K562 (cell line): ENCODE measurements around the gene ALDH1A3. TPM values are rescaled to one million over a fixed set of nuclear protein-coding genes. Genes with fewer than 3 reads are reported as not detected.

Experiments used
- CEBPG ChIP-seq, 3 experiments: fragments of 200-800 bp in 1 of 3; sonication (Bioruptor generic) in 1 of 3; sonication (generic) in 1 of 3; formaldehyde crosslinking in 1 of 3; IDR thresholded peaks in 2 of 3; conservative IDR thresholded peaks in 1 of 3; 2 replicates each; pipeline versions ENCODE4 v1.6.1 to v1.8.0; 2016 to 2022; ENCODE audit warnings: missing compliant biosample characterization in 2 of 3, missing genetic modification characterization in 2 of 3, mild to moderate bottlenecking in 1 of 3, missing genetic modification reagents in 1 of 3
- CHD4 ChIP-seq: fragments of 200-600 bp; sonication (generic); IDR thresholded peaks from 3 replicates; pipeline ENCODE4 v1.6.1; 2012; ENCODE audit warnings: low read depth, mild to moderate bottlenecking, mixed read lengths, low read length, inconsistent platforms; ENCODE audit not compliant: insufficient read depth, insufficient replicate concordance, poor library complexity, severe bottlenecking
- CTBP1 ChIP-seq: fragments of 450-650 bp; IDR thresholded peaks from 2 replicates; pipeline ENCODE4 v1.6.1; 2016; ENCODE audit warnings: borderline replicate concordance
- ELK3 ChIP-seq: fragments of 450-650 bp; formaldehyde crosslinking; IDR thresholded peaks from 2 replicates; pipeline ENCODE4 v1.4.0; 2020; ENCODE audit warnings: mild to moderate bottlenecking
- HINFP ChIP-seq: fragments of 450-650 bp; conservative IDR thresholded peaks from 2 replicates; pipeline ENCODE4 v1.6.1; 2016; ENCODE audit warnings: missing genetic modification characterization, low read depth, mild to moderate bottlenecking, control low read depth, missing compliant biosample characterization
- HNRNPK ChIP-seq: fragments of 200-400 bp; formaldehyde crosslinking; IDR thresholded peaks from one replicate; pipeline ENCODE4 v1.6.1; 2018; ENCODE audit warnings: mild to moderate bottlenecking, low read depth, low read length; ENCODE audit not compliant: poor library complexity, severe bottlenecking
- L3MBTL2 ChIP-seq: fragments of 450-650 bp; IDR thresholded peaks from 2 replicates; pipeline ENCODE4 v1.6.1; 2016; ENCODE audit warnings: mild to moderate bottlenecking, moderate library complexity
- MTA1 ChIP-seq: fragments of 450-650 bp; IDR thresholded peaks from 2 replicates; pipeline ENCODE4 v1.6.1; 2017; ENCODE audit warnings: borderline replicate concordance
- PBX2 ChIP-seq, 2 experiments: IDR thresholded peaks in 1 of 2; conservative IDR thresholded peaks in 1 of 2; 2 replicates each; pipeline ENCODE4 v1.6.1; 2016; ENCODE audit warnings: low read depth in 2 of 2, mild to moderate bottlenecking in 1 of 2, missing compliant biosample characterization in 1 of 2, missing genetic modification characterization in 1 of 2, moderate library complexity in 1 of 2
- PHF20 ChIP-seq: fragments of 450-650 bp; IDR thresholded peaks from 2 replicates; pipeline ENCODE4 v1.6.1; 2018; ENCODE audit not compliant: partially characterized antibody
- POLR2B ChIP-seq: fragments of 450-650 bp; IDR thresholded peaks from 2 replicates; pipeline ENCODE4 v1.6.1; 2018; ENCODE audit warnings: low read depth; ENCODE audit not compliant: partially characterized antibody
- RBM39 ChIP-seq: fragments of 200-400 bp; formaldehyde crosslinking; optimal IDR thresholded peaks from 2 replicates; pipeline ENCODE3; 2018; ENCODE audit warnings: low read depth, low read length
- TCF3 ChIP-seq: sonication (generic); formaldehyde crosslinking; IDR thresholded peaks from 2 replicates; pipeline ENCODE4 v1.4.0; 2020; ENCODE audit warnings: mild to moderate bottlenecking, missing genetic modification reagents
- TRIM24 ChIP-seq, 2 experiments: fragments of 450-650 bp; IDR thresholded peaks; 2 replicates each; pipeline ENCODE4 v1.6.1; 2016
- USF1 ChIP-seq: sonication (generic); formaldehyde crosslinking; IDR thresholded peaks from 2 replicates; pipeline ENCODE4 v1.9.0; 2022; ENCODE audit warnings: mild to moderate bottlenecking, missing genetic modification reagents
- ZBTB33 ChIP-seq: sonication (generic); formaldehyde crosslinking; IDR thresholded peaks from 2 replicates; pipeline ENCODE4 v1.8.1; 2023; ENCODE audit warnings: mild to moderate bottlenecking, missing genetic modification reagents
- ZNF436 ChIP-seq: fragments of 250-450, 450-650 bp; sonication (Bioruptor Pico); formaldehyde crosslinking; IDR thresholded peaks from 2 replicates; pipeline ENCODE4 v1.7.0; 2020; ENCODE audit warnings: mild to moderate bottlenecking
- polyA plus RNA-seq, 8 experiments: library from polyadenylated mRNA; depleted of rRNA in 4 of 8; stranded (reverse) in 5 of 8; unstranded in 3 of 8; fragments of >200 nt; fragmentation: Nextera tagmentation in 2 of 8; fragmentation: Illumina TruSeq in 1 of 8; extraction: Ambion mirVana in 2 of 8; extraction: Trizol in 1 of 8; gene quantifications; 2 replicates each; pipeline versions ENCODE4 v1.2.1 to v1.2.3, GENCODE V29; 2011 to 2014; ENCODE audit warnings: inconsistent platforms in 1 of 8, missing spikeins in 1 of 8
- total RNA-seq, 7 experiments: library from RNA; depleted of rRNA in 6 of 7; stranded (reverse); fragments of >200 nt in 6 of 7; fragmentation: Illumina TruSeq in 2 of 7; extraction: Trizol in 2 of 7; gene quantifications; 2 replicates each; pipeline versions ENCODE4 v1.2.1 to v1.2.3, GENCODE V29; 2011 to 2021; ENCODE audit warnings: low replicate concordance in 1 of 7

Gene ALDH1A3
- total and polyA plus RNA-seq, 9 of the 15 experiments (the other 6 are each of a cell fraction or from before 2014, with no cell fraction given), result 0.38 TPM; not detected in 8

GRCh38 chr15:100842756-100843730, 36.6 kb upstream of the ALDH1A3 start (continued):
- no peak for TF ChIP-seq ZBTB33 (CRISPR knock-in tag)
- no peak for TF ChIP-seq ELK3
- TF ChIP-seq L3MBTL2, result peak; percentile 70
- TF ChIP-seq RBM39, result no peak
- no peak for TF ChIP-seq CEBPG (CRISPR knock-in tag; IDR thresholded peaks at IDR 0.05)
- TF ChIP-seq CEBPG (tag; conservative IDR thresholded peaks at IDR 0.05 in 1 of 2, IDR thresholded peaks at IDR 0.05 in 1 of 2), result peak; percentile 20 to 89; a peak in 2 of 4 replicates
- TF ChIP-seq TRIM24 (IDR thresholded peaks at IDR 0.05), result peak; percentile 32 to 47; a peak in 2 of 4 replicates
- no peak for TF ChIP-seq HNRNPK
- TF ChIP-seq HINFP (tag), result no peak
- peak; percentile 41 for TF ChIP-seq TCF3
- TF ChIP-seq CHD4, result no peak
- TF ChIP-seq PBX2 (CRISPR knock-in tag; IDR thresholded peaks at IDR 0.05; ENCODE audit: low read depth), result no peak
- TF ChIP-seq PBX2 (tag; conservative IDR thresholded peaks at IDR 0.05; ENCODE audit: low read depth), result no peak
- no peak for TF ChIP-seq POLR2B
- no peak for TF ChIP-seq USF1 (CRISPR knock-in tag)
- peak; percentile 75 for TF ChIP-seq CTBP1
- no peak for TF ChIP-seq ZNF436 (CRISPR knock-in tag)
- TF ChIP-seq PHF20, result no peak
- TF ChIP-seq MTA1, result no peak
